GM21360 (cell line): ENCODE data around the gene TWF1.
"Not testable (repeated sequence)": the region's sequence is repeated elsewhere in the genome, so short reads cannot be mapped to it uniquely, and the experiment has no call there.

ENCODE experiments used
- ATAC-seq: cut with Tn5 transposase; IDR thresholded peaks from one replicate; pipeline ENCODE4 v1.9.1; 2021; ENCODE audit warnings: mild to moderate bottlenecking, moderate library complexity; ENCODE audit not compliant: unreplicated experiment

TWF1 gene

DNA sequence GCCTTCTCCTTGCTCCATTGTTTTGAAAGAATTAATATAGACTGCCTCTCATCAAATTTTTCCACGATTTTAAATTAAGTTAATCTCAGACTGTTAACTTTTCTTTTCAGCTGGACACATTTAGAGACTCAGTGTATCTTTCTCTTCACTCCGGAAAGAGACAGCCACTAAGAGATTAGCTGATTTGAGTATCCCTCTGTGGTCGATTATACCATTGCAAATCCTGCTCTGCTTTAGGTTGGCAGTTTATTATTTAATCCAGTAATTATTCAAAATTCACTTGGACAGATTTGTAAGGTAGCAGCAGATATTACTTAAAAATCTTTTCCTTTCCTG is 588 bp upstream of the TWF1 start:
- no peak for ATAC-seq

DNA sequence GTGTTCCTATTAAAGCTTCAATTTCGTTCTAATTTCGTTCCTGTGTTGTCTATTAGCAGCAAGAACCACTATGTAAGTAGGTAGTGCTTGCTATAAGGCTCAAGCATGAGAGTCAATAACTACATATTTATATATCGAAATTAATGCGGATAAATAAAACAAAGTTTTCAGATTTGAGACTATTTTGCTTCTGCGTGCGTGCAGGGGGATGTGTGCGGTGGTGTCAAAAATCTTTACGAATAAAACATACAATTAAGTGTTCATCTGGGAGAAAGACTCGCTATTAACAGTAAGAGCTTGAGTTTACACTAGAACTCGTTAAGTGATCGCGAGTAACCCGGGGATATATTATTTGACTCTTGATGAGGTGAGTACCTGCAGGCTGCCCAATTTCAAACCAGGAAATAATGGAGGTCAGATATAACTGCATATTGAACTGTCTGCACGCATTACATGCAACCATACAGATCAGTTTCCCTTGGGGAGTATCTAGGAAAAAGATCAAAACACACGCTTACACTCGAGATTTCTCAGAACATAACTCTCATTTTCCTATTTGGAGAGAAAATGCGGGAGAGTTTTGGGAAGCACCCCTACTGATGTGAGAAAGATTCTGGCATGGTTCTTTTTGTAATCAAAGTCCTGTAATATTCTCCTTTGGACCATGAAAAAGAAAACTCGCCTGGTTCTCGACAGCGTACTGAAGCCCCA is 813 bp downstream of the TWF1 start:
- ATAC-seq, result no peak

- ATAC-seq, result no peak
Measured at GRCh38 chr12:43797561-43798217, 8.4 kb downstream of the TWF1 start.

- ATAC-seq, result no peak
Measured at GRCh38 chr12:43795716-43796280, 10.3 kb downstream of the TWF1 start.

GRCh38 chr12:43789941-43790340 is 16.2 kb downstream of the TWF1 start:
- ATAC-seq, result no peak

- ATAC-seq, result no peak
Measured at GRCh38 chr12:43786899-43787693, 19.0 kb downstream of the TWF1 start.

DNA sequence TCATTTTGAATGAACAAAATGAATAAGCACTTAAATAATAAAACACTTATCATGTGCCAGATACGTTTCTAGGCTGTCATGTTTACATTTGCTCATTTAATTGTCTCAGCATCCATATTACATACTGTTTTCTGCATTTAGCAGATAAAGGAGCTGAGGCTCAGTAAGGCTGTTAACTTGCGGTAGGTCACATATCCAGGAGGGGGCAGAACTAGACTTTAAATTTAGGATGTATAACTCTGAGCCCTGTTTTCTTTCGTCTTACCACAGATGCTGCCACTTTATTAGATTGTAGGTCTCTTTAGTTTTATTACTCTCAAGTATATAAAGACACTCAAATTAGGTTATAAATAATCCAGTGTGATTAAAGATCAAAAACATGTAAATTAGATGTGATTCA is 29.6 kb downstream of the TWF1 start:
- no peak for ATAC-seq

DNA sequence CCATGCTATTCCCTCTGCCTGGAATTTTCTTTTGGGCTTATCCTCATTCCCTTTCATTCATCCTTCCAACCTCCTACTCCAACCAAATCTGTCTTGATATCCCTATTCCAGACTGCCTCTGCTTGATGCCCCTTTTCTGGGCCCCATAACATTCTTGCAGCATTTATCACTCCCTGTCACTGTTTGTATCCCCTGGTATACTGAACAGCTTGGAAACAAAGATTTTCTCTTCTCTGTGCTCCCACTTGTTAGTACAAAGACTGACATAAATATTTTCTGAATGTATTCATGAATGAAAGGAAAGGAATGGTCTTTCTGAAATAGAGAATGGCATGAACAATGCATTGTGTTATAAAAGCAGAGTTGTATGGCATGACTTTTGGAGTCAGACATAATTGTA is 39.8 kb downstream of the TWF1 start:
- ATAC-seq, result no peak

- ATAC-seq, result no peak
Measured at GRCh38 chr12:43764528-43764927, 41.6 kb downstream of the TWF1 start.

GRCh38 chr12:43763769-43764168 is 42.3 kb downstream of the TWF1 start:
- ATAC-seq, result no peak

- ATAC-seq, result no peak
Measured at GRCh38 chr12:43762596-43762995, 43.5 kb downstream of the TWF1 start.

DNA sequence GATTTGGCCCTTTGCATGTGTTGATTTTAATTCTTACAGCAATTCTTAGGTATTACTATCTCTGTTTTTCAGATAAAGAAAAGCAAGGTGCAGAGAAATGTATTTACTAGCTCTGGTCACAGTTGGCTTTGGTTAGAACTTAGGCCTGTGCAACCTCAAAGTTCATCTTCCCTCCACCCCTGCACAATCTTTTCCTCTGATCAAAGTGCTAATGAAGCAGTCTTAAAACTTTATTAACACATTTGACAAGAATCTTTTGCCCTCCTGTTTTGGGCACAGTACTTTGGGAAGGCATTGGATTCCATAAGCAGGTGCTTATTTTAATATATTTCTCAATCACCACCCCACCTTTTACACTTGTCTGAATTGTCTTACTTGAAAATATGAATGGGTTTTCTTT is 44.6 kb downstream of the TWF1 start:
- no peak for ATAC-seq

GRCh38 chr12:43760396-43760795 is 45.7 kb downstream of the TWF1 start:
- no peak for ATAC-seq

DNA sequence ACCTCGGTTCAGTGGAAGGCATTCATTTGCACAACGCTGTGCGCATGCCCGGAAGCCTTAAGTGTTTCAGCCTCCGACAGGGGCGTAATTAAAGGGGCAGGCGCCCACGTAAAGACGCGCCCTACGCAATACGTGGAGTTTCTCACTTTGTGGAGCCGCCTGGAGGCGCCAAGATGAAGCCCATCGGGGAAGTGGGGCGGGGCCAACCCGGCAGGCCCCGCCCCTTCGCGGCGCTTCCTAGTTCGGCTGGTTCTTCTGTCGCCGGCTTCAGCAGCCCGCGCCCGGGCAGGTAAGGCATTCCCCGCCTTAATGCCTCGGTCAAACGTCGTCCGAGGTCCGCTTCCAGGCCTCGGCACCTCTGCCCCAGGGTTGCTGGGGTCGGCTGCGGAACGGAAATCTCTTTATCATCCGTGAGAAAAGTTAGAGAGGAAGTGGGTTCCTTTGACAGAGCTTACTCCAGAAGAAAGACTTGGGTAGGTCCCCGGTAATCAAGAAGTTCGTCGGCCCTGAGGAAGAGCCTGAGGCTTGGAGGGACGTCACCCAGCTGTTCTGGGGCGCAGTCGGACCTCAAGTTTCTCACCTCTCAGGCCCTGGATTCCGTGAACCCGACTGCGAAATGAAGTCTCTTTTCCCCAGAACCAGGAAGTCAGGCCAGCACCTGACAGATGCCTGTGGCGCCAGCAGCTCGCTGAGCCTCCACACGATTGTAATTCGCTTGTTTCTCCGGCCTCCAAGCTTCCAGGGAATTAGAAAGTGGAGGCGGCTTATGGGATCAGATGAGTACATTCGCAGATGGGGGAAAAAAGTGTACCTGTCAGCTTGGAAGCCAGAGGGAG is 47.2 kb downstream of the TWF1 start, which contains the start of the genes IRAK4 and PUS7L:
Gene IRAK4 (plus strand): TSS at position 224 of the 836 bp plus-strand sequence. CDS start 9,161 bp downstream, outside the sequence.
Gene PUS7L (minus strand): TSS at position 63 of the 836 bp plus-strand sequence. CDS start 3,545 bp downstream, outside the sequence.
- peak; percentile 97 for ATAC-seq

DNA sequence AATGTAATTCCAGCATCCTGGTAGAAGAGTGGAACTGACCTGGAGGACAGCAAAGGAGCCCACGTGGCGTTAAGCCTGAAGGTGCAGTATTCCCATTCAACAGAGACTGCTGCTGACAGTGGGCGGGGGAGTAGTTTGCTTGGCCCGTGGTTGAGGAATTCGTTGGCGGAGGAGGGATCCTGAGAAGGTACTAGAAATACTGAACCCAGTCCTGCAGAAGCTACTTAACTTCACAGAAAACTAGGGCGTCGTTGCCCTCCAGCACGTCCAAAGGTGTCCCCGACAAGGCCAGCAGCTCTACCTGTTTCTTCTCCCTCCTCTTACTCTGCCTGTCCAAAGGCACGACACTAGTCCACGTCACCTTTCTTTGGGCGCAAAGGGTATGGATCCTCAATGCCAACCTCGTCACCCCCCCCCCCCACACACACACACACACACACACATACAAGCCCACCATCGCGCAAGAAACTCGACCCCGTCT is 47.8 kb downstream of the TWF1 start:
- ATAC-seq, result no peak

GRCh38 chr12:43754015-43754414 is 52.1 kb downstream of the TWF1 start:
- no peak for ATAC-seq

DNA sequence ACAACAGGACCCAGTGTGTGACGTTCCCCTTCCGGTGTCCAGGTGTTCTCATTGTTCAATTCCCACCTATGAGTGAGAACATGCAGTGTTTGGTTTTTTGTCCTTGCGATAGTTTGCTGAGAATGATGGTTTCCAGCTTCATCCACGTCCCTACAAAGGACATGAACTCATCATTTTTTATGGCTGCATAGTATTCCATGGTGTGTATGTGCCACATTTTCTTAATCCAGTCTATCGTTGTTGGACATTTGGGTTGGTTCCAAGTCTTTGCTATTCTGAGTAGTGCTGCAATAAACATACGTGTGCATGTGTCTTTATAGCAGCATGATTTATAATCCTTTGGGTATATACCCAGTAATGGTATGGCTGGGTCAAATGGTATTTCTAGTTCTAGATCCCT is 54.8 kb downstream of the TWF1 start:
- not testable (repeated sequence) for ATAC-seq

DNA sequence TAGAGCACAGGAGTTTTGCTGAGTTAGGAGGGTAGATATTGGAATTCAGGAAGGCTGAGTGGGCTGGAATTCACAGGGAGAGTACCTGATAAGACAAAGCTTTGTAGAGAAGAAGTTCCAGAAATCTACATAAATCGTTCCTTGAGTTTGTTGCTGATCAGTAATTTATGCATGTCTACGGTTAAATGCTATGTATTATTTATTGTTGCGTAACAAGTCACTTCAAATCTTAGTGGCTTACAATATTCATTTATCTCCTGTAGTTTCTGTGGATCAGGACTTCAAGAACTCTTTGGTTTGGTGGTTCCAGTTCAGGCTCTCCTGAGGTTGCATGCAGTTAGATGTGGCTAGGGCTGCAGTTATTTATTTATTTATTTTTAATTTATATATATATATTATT is 55.3 kb downstream of the TWF1 start:
- ATAC-seq, result no peak

GRCh38 chr12:43749016-43749415 is 57.1 kb downstream of the TWF1 start:
- ATAC-seq, result no peak

GRCh38 chr12:43744826-43745225 is 61.3 kb downstream of the TWF1 start:
- ATAC-seq, result no peak
